ENCODE results near the gene SEC61A2.

Gene SEC61A2

DNA sequence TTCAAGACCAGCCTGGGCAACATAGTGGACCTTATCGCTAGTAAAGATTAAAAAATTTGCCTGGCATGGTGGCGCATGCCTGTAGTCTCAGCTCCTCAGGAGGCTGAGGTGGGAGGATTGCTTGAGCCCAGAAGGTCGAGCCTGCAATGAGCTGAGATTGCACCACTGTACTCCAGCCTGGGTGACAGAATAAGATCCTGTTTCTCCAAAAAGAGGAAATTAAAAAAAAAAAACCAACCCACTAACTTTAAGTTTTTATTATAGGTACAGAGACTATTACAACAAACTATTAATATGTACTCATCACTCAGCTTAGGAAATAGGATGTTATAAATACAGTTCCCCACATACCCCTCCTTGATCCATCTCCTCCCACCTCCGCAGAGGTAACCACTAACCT is 30.5 kb upstream of the SEC61A2 start:
- no peak overlapping the region for H3K4me3 ChIP-seq (ENCODE audit: low read depth, low read length)
- DNase-seq (ENCODE audit: low read depth), result no peak
- in situ Hi-C loops (cut with HindIII; ENCODE audit: low sequenced_read_pairs), result no loop called here
- no peak for TF ChIP-seq CTCF (IDR thresholded peaks at IDR 0.05; ENCODE audit: low read depth, low read length, missing control alignments)

DNA sequence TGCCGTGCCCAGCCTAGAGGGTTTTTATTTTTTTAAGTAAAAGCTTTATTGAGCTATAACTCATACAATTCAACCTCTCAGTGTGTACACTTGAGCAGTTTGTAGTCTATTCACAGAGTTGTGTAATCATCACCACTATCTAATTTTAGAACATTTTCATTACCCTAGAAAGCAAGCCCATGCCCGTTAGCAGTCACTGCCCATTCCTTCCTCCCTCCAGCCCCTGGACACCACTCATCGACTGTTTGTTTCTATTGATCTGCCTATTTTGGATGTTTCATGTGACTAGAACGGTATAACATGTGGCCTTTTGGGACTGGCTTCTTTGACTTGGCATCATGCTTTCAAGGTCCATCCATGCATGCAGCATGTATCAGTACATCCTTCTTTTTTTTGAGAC is 25.7 kb upstream of the SEC61A2 start:
- H3K4me3 ChIP-seq (ENCODE audit: low read depth, low read length), result no peak overlapping the region
- in situ Hi-C loops (cut with HindIII; ENCODE audit: low sequenced_read_pairs), result no loop called here
- no peak for TF ChIP-seq CTCF (IDR thresholded peaks at IDR 0.05; ENCODE audit: low read depth, low read length, missing control alignments)
- DNase-seq (ENCODE audit: low read depth), result no peak

DNA sequence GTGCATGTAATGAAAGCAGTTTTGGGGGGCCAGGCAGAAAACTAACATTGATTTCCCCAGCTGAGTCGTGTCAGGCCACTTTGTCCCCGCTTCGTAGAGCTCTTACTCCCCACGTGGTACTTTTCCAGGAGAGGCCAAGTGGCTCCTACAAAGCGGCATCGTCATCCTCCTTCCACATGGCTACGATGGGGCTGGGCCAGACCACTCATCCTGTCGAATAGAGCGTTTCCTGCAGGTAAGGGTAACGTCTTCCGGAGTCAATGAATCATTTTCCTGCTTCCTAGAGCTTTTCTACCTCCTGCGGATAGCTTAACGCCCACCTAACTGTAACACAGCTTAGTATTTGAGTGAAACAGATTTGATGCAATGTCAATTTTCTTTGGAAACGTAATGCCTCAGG is 21.7 kb upstream of the SEC61A2 start:
- no peak overlapping the region for H3K4me3 ChIP-seq (ENCODE audit: low read depth, low read length)
- in situ Hi-C loops (cut with HindIII; ENCODE audit: low sequenced_read_pairs), result no loop called here
- TF ChIP-seq CTCF (IDR thresholded peaks at IDR 0.05; ENCODE audit: low read depth, low read length, missing control alignments), result no peak
- DNase-seq (ENCODE audit: low read depth), result no peak

- in situ Hi-C loops (cut with HindIII; ENCODE audit: low sequenced_read_pairs), result no loop called here
- no peak for DNase-seq (ENCODE audit: low read depth)
- H3K4me3 ChIP-seq (ENCODE audit: low read depth, low read length), result no peak overlapping the region
- no peak for TF ChIP-seq CTCF (IDR thresholded peaks at IDR 0.05; ENCODE audit: low read depth, low read length, missing control alignments)
These were observed 20.2 kb upstream of the SEC61A2 start for GRCh38 chr10:12109286-12109685.

- no peak for DNase-seq (ENCODE audit: low read depth)
- in situ Hi-C loops (cut with HindIII; ENCODE audit: low sequenced_read_pairs), result no loop called here
- H3K4me3 ChIP-seq (ENCODE audit: low read depth, low read length), result no peak overlapping the region
- no peak for TF ChIP-seq CTCF (IDR thresholded peaks at IDR 0.05; ENCODE audit: low read depth, low read length, missing control alignments)
These were observed 17.9 kb upstream of the SEC61A2 start for GRCh38 chr10:12111528-12111927.

GRCh38 chr10:12113627-12114026 is 15.8 kb upstream of the SEC61A2 start:
- H3K4me3 ChIP-seq (ENCODE audit: low read depth, low read length), result no peak overlapping the region
- no peak for TF ChIP-seq CTCF (IDR thresholded peaks at IDR 0.05; ENCODE audit: low read depth, low read length, missing control alignments)
- DNase-seq (ENCODE audit: low read depth), result no peak
- in situ Hi-C loops (cut with HindIII; ENCODE audit: low sequenced_read_pairs), result no loop called here

GRCh38 chr10:12121673-12122072 is 7.8 kb upstream of the SEC61A2 start:
- no peak for DNase-seq (ENCODE audit: low read depth)
- no peak overlapping the region for H3K4me3 ChIP-seq (ENCODE audit: low read depth, low read length)
- no peak for TF ChIP-seq CTCF (IDR thresholded peaks at IDR 0.05; ENCODE audit: low read depth, low read length, missing control alignments)
- in situ Hi-C loops (cut with HindIII; ENCODE audit: low sequenced_read_pairs), result no loop called here
